ENCODE measurements around the gene ITGA2.

- TF ChIP-seq POLR2A (IDR thresholded peaks at IDR 0.05; ENCODE audit: extremely low read depth, insufficient read length) (no peak), CTCF (IDR thresholded peaks at IDR 0.05; ENCODE audit: low read depth, low read length) (no peak), MAX (IDR thresholded peaks at IDR 0.05; ENCODE audit: low read depth, low read length) (no peak)
Observed at GRCh38 chr5:53080271-53080670, 91.1 kb downstream of the ITGA2 start.

Measured in NB4 (cell line).